ENCODE results near the gene CGB8.
A peak's percentile ranks its signal among the peaks of the same experiment; 100 is the strongest.
"Not testable (repeated sequence)": the region's sequence is repeated elsewhere in the genome, so short reads cannot be mapped to it uniquely, and the experiment has no call there.

CGB8 gene

GRCh38 chr19:49029749-49030148, 19.2 kb downstream of the CGB8 start:
- DNase-seq = not testable (repeated sequence)

GRCh38 chr19:49028686-49029085, 20.2 kb downstream of the CGB8 start:
- not testable (repeated sequence) for DNase-seq

- DNase-seq = not testable (repeated sequence)
Measured at GRCh38 chr19:49025599-49025998, 23.3 kb downstream of the CGB8 start.

GRCh38 chr19:49025088-49025487, 23.8 kb downstream of the CGB8 start:
- not testable (repeated sequence) for DNase-seq

GRCh38 chr19:49024233-49024632, 24.7 kb downstream of the CGB8 start, which contains the start of gene CGB3:
Gene CGB3, minus strand, starts transcription at chr19:49024333. Its CDS starts 362 bp downstream, at chr19:49023971.
- DNase-seq = not testable (repeated sequence)

- no peak for DNase-seq
Measured at GRCh38 chr19:49022116-49022515, 26.8 kb downstream of the CGB8 start.

GRCh38 chr19:49020931-49021895, 27.7 kb downstream of the CGB8 start:
- no peak for DNase-seq

- peak; percentile 36 for DNase-seq
Measured at GRCh38 chr19:49020342-49020741, 28.6 kb downstream of the CGB8 start.

GRCh38 chr19:49019242-49019932, 29.5 kb downstream of the CGB8 start:
- peak; percentile 72 for DNase-seq

- peak; percentile 16 for DNase-seq
Measured at GRCh38 chr19:49018388-49019241, 30.3 kb downstream of the CGB8 start.

GRCh38 chr19:49017666-49018351, 31.1 kb downstream of the CGB8 start:
- DNase-seq = peak; percentile 71

GRCh38 chr19:49017041-49017665, 31.8 kb downstream of the CGB8 start, which contains the start of gene LHB:
Gene LHB, minus strand, starts transcription at chr19:49017091. Its CDS starts 10 bp downstream, at chr19:49017081.
- no peak for DNase-seq

GRCh38 chr19:49016067-49016839, 32.7 kb downstream of the CGB8 start:
- no peak for DNase-seq

GRCh38 chr19:49014870-49015255, 34.0 kb downstream of the CGB8 start:
- no peak for DNase-seq

GRCh38 chr19:49014123-49014869, 34.6 kb downstream of the CGB8 start:
- DNase-seq = no peak

GRCh38 chr19:49011194-49011593, 37.7 kb downstream of the CGB8 start:
- no peak for DNase-seq

- DNase-seq = no peak
Measured at GRCh38 chr19:49010453-49010852, 38.5 kb downstream of the CGB8 start.

GRCh38 chr19:49009828-49010227, 39.1 kb downstream of the CGB8 start:
- DNase-seq = no peak

GRCh38 chr19:49006905-49007304, 42.0 kb downstream of the CGB8 start:
- no peak for DNase-seq

All from NCI-H146 (cell line).